ENCODE data around the gene NHLRC3.

- TF ChIP-seq CTCF (IDR thresholded peaks at IDR 0.05) (no peak), POLR2A (IDR thresholded peaks at IDR 0.05) (no peak), EP300 (IDR thresholded peaks at IDR 0.05) (no peak)
These were observed 17.3 kb upstream of the NHLRC3 start for GRCh38 chr13:39020853-39021462.
